HepG2 (cell line): ENCODE data around the gene ZER1. TPM values are rescaled to one million over a fixed set of nuclear protein-coding genes. Genes with fewer than 3 reads are reported as not detected.

Experiments used
- ATAC-seq: fragments of 200-7000 bp; cut with Tn5 transposase; 3 replicates; pipeline ENCODE4 v1.9.1; 2020; ENCODE audit warnings: mild to moderate bottlenecking, moderate library complexity
- BruUV-seq: library from RNA; stranded (reverse); fragments of 400-500 nt; replicated peaks from 2 replicates; lab custom pipeline; 2021; lab: Mats Ljungman, UMichigan
- CTCF ChIA-PET: fragments of 300-600 bp; formaldehyde crosslinking; extraction: SDS; loops from one replicate; lab custom pipeline; 2021; ENCODE audit warnings: low total read pairs, inconsistent platforms, low intra/inter-chr PET ratio; lab: Yijun Ruan, JAX
- POLR2A ChIA-PET: fragments of 350-600 bp; sonication (Branson Sonifier 250); formaldehyde crosslinking; loops from one replicate; lab custom pipeline; 2020; ENCODE audit warnings: antibody characterized with exemption, inconsistent platforms; lab: Yijun Ruan, JAX
- DNase-seq: peaks from one replicate; pipeline ENCODE4 v3.0.0-alpha.2; 2015; ENCODE audit warnings: low spot score
- FAIRE-seq: peaks from 3 replicates; lab custom pipeline; 2011; peaks lifted over from hg19 to GRCh38; lab: Jason Lieb, UNC
- H2AFZ ChIP-seq: one replicate; pipeline ENCODE4 v1.6.1; 2011; ENCODE audit warnings: low read length, inconsistent platforms
- H3K27ac ChIP-seq: fragments of 300-600 bp; 3 replicates; pipeline ENCODE4 v1.8.0; 2011; ENCODE audit warnings: mixed run types, mild to moderate bottlenecking, mixed read lengths, low read length, inconsistent platforms; ENCODE audit not compliant: insufficient read depth; ENCODE audit errors: extremely low read length
- H3K27me3 ChIP-seq, 2 experiments: fragments of 200-600 bp in 1 of 2; 2 replicates in 1 of 2; 3 replicates in 1 of 2; pipeline versions ENCODE4 v1.6.0 to v1.8.0; 2011; ENCODE audit warnings: low read length in 2 of 2, mild to moderate bottlenecking in 2 of 2, moderate library complexity in 2 of 2, inconsistent platforms in 1 of 2; ENCODE audit not compliant: insufficient read depth in 2 of 2, control insufficient read depth in 1 of 2
- H3K36me3 ChIP-seq, 2 experiments: fragments of 200-600 bp in 1 of 2; replicated peaks in 1 of 2; 2 replicates in 1 of 2; 3 replicates in 1 of 2; pipeline versions ENCODE4 v1.5.1 to v1.8.0; 2011; ENCODE audit warnings: low read length in 2 of 2, inconsistent platforms in 1 of 2; ENCODE audit not compliant: insufficient read depth in 2 of 2, control insufficient read depth in 1 of 2
- H3K4me1 ChIP-seq: 2 replicates; pipeline ENCODE4 v1.5.1; 2012; ENCODE audit warnings: low read length, inconsistent platforms; ENCODE audit not compliant: insufficient read depth
- H3K4me2 ChIP-seq: 2 replicates; pipeline ENCODE4 v1.6.0; 2011; ENCODE audit warnings: low read depth, low read length, inconsistent platforms
- H3K4me3 ChIP-seq, 3 experiments: fragments of 200-600 bp in 1 of 3; sonication (generic), shearing (Covaris generic) in 1 of 3; replicated peaks in 1 of 3; 2 replicates each; pipeline ENCODE4 v1.5.1; 2011 to 2016; ENCODE audit warnings: low read length in 3 of 3, inconsistent platforms in 2 of 3, low read depth in 2 of 3, mild to moderate bottlenecking in 2 of 3, control low read depth in 1 of 3, mixed read lengths in 1 of 3; ENCODE audit not compliant: insufficient read depth in 1 of 3
- H3K79me2 ChIP-seq: one replicate; pipeline ENCODE4 v1.6.1; 2011; ENCODE audit warnings: low read length, inconsistent platforms; ENCODE audit not compliant: insufficient read depth
- H3K9ac ChIP-seq: 2 replicates; pipeline ENCODE4 v1.6.0; 2011; ENCODE audit warnings: mild to moderate bottlenecking, low read depth, low read length, inconsistent platforms; ENCODE audit not compliant: insufficient read depth
- H3K9me3 ChIP-seq: 2 replicates; pipeline ENCODE4 v1.5.1; 2012; ENCODE audit warnings: mild to moderate bottlenecking, low read length
- H4K20me1 ChIP-seq: 2 replicates; pipeline ENCODE4 v1.6.0; 2011; ENCODE audit warnings: inconsistent platforms, mild to moderate bottlenecking, low read length, moderate library complexity; ENCODE audit not compliant: insufficient read depth
- GABPB1 ChIP-seq: IDR thresholded peaks from 2 replicates; pipeline ENCODE4 v1.6.1; 2016; ENCODE audit warnings: mild to moderate bottlenecking, missing genetic modification reagents, moderate library complexity, missing compliant biosample characterization
- GMEB2 ChIP-seq: IDR thresholded peaks from 2 replicates; pipeline ENCODE4 v1.6.1; 2016; ENCODE audit warnings: missing biosample characterization, missing genetic modification reagents, low read depth
- GTF3A ChIP-seq: sonication (generic); formaldehyde crosslinking; conservative IDR thresholded peaks from 2 replicates; pipeline ENCODE4 v1.4.0; 2020; ENCODE audit warnings: mild to moderate bottlenecking, missing genetic modification reagents
- IKZF5 ChIP-seq: IDR thresholded peaks from 2 replicates; pipeline ENCODE4 v1.6.1; 2018; ENCODE audit warnings: missing genetic modification reagents, mild to moderate bottlenecking, missing compliant biosample characterization
- ONECUT2 ChIP-seq: sonication (generic); formaldehyde crosslinking; IDR thresholded peaks from 2 replicates; pipeline ENCODE4 v1.4.0; 2020; ENCODE audit warnings: missing genetic modification reagents
- SAFB2 ChIP-seq: sonication (generic); formaldehyde crosslinking; IDR thresholded peaks from 2 replicates; pipeline ENCODE4 v1.5.1; 2020; ENCODE audit warnings: missing genetic modification reagents, low read depth, mild to moderate bottlenecking, borderline replicate concordance
- SOX5 ChIP-seq: IDR thresholded peaks from 2 replicates; pipeline ENCODE4 v1.6.1; 2016; ENCODE audit warnings: borderline replicate concordance
- SP2 ChIP-seq: sonication (generic); formaldehyde crosslinking; IDR thresholded peaks from 2 replicates; pipeline ENCODE4 v1.5.1; 2020; ENCODE audit warnings: mild to moderate bottlenecking, missing genetic modification reagents
- ZBTB40 ChIP-seq, 2 experiments: fragments of 450-650 bp in 1 of 2; sonication (generic) in 1 of 2; formaldehyde crosslinking in 1 of 2; IDR thresholded peaks; 2 replicates each; pipeline versions ENCODE4 v1.6.1 to v1.8.0; 2016 to 2022; ENCODE audit warnings: antibody characterized with exemption in 1 of 2, mild to moderate bottlenecking in 1 of 2, missing genetic modification reagents in 1 of 2
- ZBTB49 ChIP-seq: sonication (generic); formaldehyde crosslinking; IDR thresholded peaks from 2 replicates; pipeline ENCODE4 v1.4.0; 2020; ENCODE audit warnings: missing genetic modification reagents, borderline replicate concordance
- WGBS: methylation state at CpG from one replicate; pipeline ENCODE4 v1.1.6; 2017; ENCODE audit warnings: low lambda C conversion rate; 5-methylcytosine and 5-hydroxymethylcytosine counted together
- in situ Hi-C: cut with HindIII; loops from 2 replicates; pipeline ENCODE4 v1.10.0; 2017; ENCODE audit warnings: low pct_unique_long_range_greater_than_20kb; ENCODE audit not compliant: extremely low pct_ligation_motif_present
- intact Hi-C: fragments of 100-400 bp; cut with micrococcal nuclease; formaldehyde crosslinking; loops from one replicate; pipeline ENCODE4 v1.10.0; 2022; ENCODE audit not compliant: unreplicated experiment
- polyA plus RNA-seq, 8 experiments: library from polyadenylated mRNA; depleted of rRNA in 3 of 8; stranded (reverse) in 7 of 8; unstranded in 1 of 8; fragments of >200 nt; fragmentation: Illumina TruSeq in 4 of 8; extraction: Trizol in 4 of 8; gene quantifications; 2 replicates each; pipeline versions ENCODE4 v1.2.1 to v1.2.3, GENCODE V29; 2011 to 2016; ENCODE audit warnings: low read depth in 4 of 8, missing spikeins in 1 of 8, mixed read lengths in 1 of 8; ENCODE audit not compliant: insufficient read depth in 1 of 8
- total RNA-seq, 5 experiments: library from RNA; depleted of rRNA; stranded (reverse); fragments of >200 nt; fragmentation: Illumina TruSeq; extraction: Trizol; gene quantifications; 2 replicates each; pipeline ENCODE4 v1.2.3, GENCODE V29; 2016; ENCODE audit warnings: low read depth in 1 of 5

The ZER1 gene
- total and polyA plus RNA-seq, 2 of the 13 experiments (the other 11 are each of a cell fraction or from before 2014, with no cell fraction given) = 7.7 to 40.0 TPM

- in situ Hi-C loops = no loop called here
- no peak for FAIRE-seq
- TF ChIP-seq GABPB1 (no peak), ZBTB49 (CRISPR knock-in tag) (no peak), ZBTB40 (IDR thresholded peaks at IDR 0.05) (no peak), ZBTB40 (CRISPR knock-in tag; IDR thresholded peaks at IDR 0.05) (no peak), ONECUT2 (CRISPR knock-in tag) (no peak), SAFB2 (CRISPR knock-in tag) (no peak), SP2 (CRISPR knock-in tag) (no peak), GTF3A (CRISPR knock-in tag) (no peak), IKZF5 (CRISPR knock-in tag) (no peak), GMEB2 (CRISPR knock-in tag) (no peak), SOX5 (CRISPR knock-in tag) (no peak)
Measured at GRCh38 chr9:128728298-128728697, 43.4 kb downstream of the ZER1 start.

More at GRCh38 chr9:128728298-128728697, 43.4 kb downstream of the ZER1 start:
- BruUV-seq = no TSS peak
- H3K4me3 ChIP-seq = no peak overlapping the region
- H3K9me3 ChIP-seq = no peaks in the 10 kb centered on the region
- intact Hi-C loops = no loop called here
- no peak overlapping the region for H3K4me2 ChIP-seq
- no peaks in the 10 kb centered on the region for H3K27me3 ChIP-seq
- no peaks in the 10 kb centered on the region for H3K36me3 ChIP-seq
- ChIA-PET POLR2A (no interaction called here), CTCF (no interaction called here)
- peaks cover 41% of the 10 kb centered on the region for H3K4me1 ChIP-seq
- H3K9ac ChIP-seq = no peak overlapping the region
- H2AFZ ChIP-seq = no peak overlapping the region
- H4K20me1 ChIP-seq = no peaks in the 10 kb centered on the region
- no peak overlapping the region for H3K27ac ChIP-seq
- peaks cover 7% of the 10 kb centered on the region for H3K79me2 ChIP-seq
- WGBS = 85% methylated on average over 6 of the region's 7 CpGs
- DNase-seq = no peak
- no peak for ATAC-seq
